HG03139 (cell line): ENCODE data around the gene SIK1.
"Not testable (repeated sequence)": the region's sequence is repeated elsewhere in the genome, so short reads cannot be mapped to it uniquely, and the experiment has no call there.

Experiments
- ATAC-seq: cut with Tn5 transposase; IDR thresholded peaks from one replicate; pipeline ENCODE4 v1.9.1; 2021; ENCODE audit not compliant: unreplicated experiment

The SIK1 gene

DNA sequence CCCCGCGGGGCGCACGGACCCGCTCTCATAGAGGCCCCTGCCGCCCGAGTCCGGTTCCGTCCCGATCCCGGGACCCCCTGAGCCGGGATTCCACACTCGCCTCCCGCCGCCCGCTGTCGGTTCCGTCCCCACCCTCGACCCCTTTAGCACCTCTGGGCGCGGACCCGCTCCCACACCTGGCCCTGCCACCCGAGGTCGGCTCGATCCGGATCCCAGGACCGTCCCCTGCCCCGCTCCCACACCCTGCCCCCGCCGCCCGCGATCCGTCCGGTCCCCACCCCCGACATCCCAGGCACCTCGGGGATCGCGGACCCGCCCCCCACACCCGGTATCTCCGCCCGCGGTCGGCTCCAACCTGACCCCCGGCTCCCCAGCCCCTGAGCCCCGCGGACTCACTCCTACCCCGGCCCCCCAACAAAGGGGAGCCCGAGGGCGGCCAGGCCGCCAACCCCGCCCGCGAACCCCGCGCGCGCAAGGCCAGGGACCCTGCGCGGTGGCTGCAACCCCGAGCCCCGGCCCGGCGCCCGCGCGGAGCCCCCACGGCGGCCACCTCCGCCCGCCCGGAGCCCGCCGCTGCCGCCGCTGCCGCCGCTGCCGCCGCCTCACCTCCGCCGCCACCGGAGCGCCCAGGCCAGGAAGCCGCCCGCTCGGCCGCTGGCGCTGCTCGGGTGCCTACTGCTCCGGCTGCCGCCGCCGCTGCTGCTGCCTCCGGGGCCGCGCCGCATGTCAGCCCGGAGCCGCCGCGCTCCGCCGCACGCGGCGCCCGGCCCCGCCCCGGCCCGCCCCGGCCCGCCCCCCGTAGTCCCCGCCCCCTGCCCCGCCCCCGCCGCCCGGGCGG lies at the start of gene SIK1:
Gene SIK1 (minus strand): TSS at position 728 of the 838 bp plus-strand sequence. CDS start 953 bp downstream, outside the sequence.
- not testable (repeated sequence) for ATAC-seq

DNA sequence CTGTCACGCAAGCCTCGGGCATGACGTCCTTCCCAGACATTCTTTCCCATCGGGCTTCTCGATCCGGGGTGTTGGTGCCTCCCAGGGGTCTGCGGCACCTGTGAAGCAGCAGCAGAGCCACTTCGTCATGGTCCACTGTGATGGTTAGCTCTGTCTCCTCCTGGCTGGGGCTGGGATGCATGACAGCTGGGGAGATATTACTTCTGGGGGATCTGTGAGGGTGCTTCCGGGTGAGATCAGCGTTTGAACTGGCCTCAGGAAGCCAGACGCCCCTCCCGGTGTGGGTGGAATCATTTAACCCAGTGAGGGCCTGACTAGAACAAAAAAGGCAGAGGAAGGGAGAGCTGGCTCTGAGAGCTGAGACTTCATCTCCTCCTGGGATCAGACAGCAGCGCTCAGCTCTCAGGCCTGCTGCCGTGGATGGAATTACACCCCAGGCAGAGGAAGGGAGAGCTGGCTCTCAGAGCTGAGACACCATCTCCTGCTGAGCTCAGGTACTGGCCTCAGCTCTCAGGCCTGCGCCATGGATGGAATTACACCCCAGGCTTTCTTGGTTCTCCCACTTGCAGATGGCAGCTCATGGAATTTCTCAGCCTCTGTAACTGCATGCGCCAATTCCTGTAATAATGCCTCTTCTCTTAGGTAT lies 44.8 kb upstream of the SIK1 start:
- not testable (repeated sequence) for ATAC-seq

DNA sequence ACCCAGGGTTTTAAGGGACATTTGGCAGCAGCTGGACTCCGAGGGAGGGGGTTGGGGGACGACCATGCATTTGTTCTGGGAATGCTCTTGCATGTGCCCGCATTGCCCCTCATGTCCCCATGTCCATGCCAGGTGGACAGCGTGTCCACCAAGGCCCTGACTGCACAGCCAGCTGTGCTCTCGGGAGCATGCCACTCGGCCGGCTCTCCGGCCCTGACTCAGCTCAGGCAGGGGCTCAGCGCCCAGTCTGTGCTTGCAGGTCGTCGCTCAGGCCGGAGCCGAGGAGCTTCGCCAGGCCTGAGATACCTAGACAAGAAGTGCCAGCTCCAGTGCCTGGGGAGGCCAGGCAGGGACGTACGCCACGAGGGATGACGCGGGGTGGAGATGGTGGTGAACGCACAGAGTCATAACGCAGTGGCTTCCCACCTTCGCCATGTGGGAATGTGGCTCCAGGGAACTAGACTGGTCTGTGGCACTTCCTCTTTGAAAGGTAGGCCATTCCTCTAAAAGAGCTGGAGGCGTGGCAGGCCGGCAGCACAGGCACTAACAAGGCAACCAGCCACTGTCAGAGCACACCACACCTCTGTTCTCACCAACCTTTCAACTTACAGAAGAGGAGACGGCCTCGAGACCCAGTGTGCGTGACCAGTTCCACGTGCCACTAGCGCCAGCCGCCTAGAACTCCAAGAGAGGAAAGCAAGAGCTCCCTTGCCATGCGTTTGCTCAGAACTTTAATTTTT lies 43.0 kb upstream of the SIK1 start:
- ATAC-seq = not testable (repeated sequence)

DNA sequence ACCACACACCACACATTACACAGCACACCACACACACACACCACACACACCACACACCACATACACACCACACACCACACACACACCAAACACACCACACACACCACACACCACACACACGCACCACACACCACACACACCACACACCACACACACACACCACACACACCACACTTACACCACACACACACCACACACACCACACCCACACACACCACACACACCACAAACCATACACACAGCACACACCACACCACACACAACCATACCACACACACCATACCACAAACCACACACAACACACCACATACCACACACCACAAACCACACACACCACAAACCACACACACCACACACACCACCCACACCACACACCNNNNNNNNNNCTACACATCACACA lies 40.9 kb upstream of the SIK1 start:
- ATAC-seq = no peak

DNA sequence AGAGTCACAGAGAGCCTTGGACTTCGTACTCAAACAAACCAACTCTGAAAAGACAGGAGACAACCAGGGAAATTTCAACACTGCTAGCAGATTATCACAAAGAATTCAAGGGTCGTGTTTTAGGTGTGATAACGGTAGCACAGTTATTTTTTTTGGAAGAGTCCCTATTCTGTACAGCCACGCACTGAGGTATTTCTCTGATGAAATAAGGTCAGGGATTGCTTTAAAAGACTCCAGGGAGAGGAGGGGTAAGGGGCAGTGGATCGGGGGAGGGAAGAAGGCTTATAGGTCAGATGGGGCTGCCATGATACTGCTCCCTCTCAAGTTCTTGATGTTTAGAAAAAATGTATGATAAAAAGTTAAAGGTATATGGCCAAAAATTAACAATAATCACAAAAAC lies 38.2 kb upstream of the SIK1 start:
- ATAC-seq = not testable (repeated sequence)

DNA sequence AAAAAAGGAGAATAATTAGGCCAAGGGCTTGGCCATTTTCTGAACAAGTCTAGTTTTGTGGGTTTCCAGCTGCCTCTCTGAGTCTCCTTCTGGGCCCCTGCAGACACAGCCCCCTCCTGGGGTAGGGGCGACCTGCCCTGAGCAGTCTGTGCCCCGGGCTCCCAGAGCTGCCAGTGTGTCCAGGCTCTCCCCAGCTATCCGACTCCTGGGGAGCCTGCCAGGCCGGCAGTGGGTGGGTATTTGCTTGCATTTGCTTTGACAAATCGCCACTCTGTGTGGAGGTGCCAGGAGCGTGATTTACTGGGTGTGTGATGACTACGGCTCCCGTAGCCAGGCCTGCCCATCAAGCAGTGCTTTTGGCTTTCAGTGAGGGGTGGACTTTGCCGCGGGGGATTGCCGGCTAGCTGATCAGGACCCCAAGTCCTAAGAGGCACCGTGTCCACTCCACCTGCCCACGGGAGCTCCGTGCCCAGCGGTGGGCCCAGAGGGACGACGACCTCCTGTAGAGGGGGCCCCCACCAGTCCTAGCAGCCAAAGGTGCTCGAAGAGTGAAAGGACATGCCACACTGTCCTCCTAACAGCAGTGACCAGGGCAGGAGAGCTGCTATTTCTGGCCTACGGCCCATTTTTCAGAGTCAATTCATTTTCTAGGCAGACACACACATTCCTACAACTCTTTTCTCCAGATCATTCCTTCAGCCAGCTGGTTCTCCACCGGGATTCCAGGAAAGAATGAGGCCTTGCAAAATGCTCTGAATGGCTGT lies 36.7 kb upstream of the SIK1 start:
- not testable (repeated sequence) for ATAC-seq

DNA sequence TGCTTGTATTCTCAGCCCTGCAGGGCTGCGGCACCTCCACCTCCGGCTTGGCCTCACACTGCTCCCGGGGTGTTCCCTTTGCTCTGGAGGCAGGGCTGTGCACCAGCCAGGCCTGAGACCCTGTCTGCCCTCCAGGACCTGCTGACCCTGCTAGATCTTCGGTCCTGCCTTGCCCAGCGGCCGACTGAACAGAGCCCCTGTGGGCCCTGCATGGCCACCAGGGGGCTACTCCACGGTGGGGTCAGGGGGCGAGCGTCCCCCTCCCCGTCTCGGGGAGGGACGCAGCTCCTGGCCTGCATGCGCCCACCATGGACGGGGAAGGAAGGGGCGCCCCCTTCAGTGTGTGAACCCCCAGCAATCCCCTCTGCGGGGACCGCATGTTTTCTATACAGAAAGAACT lies 36.0 kb upstream of the SIK1 start:
- ATAC-seq = not testable (repeated sequence)

DNA sequence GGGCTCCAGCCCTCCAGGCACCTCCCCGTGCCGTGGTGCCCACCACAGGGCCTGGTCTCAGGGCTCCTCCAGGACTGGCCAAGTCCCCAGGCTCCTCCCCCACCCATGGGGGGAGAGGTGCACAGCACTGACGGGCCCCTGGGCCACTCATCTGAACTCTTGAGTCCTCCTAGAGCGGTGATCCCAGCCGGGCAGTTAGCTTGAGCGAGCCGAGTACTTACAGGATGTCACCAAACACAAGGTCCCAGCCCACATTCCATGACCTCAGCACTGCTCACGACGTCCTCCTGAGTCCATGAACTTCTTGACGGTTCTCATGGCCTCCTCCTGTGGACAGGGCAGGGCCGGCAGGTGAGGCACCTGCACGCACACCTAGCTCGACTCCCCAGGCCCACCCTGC lies 33.5 kb upstream of the SIK1 start:
- ATAC-seq = not testable (repeated sequence)

DNA sequence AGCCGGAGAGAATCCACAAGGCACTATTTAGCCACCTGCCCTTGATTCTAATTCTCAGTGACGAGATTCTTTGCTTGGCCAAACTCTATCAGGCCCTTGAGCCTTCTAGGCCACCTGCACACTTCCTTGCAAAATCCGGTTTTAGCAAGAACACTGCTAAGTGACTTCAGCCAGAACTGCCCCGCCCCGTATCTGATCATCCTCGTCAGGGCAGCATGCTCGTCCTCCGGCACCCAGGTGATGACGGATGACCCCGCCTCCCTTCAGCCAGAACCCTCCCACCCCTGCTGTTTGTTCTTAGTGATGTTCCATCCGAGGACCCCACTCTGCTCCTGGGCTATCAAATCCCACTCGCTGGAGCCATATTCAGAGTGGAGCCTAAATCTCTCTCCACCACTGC lies 32.1 kb upstream of the SIK1 start:
- ATAC-seq = not testable (repeated sequence)

DNA sequence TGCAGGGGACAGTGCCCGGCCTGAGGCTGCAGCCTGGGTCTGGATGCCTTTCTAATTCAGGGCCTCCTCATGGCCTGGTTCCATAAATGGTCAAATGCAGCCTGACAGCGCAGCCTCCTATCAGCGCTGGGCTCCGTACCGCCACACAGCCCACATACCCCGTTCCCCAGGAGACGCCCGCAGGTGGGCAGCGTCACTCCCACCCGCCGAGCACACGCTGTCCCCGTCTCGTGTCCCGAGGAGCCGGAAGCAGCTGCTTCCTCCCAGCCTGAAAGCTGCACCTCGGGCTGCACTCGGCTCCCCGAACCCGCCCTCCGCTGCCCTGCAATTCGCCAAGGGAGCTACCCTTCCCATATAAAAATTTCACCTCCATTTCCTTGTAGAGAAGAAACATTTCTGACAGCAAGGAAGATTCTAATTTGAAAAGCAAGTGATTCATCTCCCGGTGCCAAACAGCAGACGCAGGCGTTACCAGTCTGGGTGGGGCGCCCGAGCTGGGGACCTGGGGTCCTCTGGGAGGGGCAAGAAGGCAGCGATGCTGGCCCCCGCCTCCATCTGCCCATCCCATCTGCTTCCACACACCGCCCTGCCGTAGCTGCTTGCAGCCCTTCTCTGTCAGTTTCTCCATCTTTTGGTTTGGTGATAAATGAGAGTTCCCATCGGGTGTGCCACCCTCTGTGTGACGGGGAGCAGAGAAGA lies 29.8 kb upstream of the SIK1 start:
- ATAC-seq = not testable (repeated sequence)

DNA sequence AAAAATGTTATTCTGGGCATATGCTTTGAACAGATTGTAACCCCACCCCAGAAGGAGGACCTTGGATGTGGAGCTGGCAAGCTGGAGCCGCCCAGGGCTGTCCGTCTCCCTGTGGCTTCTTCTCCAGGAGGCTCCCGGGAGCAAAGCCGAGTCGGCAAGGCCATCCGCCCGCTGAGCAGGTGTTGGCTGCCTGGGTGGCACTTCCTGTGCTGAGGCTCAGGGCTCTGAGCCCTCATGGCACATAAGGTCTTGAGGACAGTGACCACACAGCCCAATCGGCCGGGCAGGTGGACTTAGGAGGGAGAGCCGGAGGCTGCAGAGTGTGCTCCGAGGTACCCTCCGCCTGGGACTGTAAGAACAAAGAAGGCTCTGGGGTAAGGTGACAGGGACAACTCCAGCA lies 28.8 kb upstream of the SIK1 start:
- not testable (repeated sequence) for ATAC-seq

DNA sequence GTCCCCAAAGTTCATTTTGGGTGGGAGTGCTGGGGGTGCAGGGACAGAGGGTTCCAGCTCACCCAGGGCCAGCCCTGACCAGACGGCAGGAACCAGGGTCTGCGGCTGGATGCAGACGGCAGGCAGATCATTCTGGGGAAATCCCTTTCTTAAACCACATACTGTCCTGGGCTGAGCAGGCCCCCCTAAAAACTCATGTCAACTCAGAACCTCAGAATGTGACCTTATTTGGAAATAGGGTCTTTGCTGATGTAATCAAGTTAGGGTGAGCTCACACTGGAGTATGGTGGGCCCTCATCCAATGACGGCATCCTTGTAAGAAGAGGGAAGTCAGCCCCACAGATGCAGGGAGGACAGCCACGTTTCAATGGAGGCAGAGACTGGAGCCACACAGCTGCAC lies 27.2 kb upstream of the SIK1 start:
- ATAC-seq = not testable (repeated sequence)

DNA sequence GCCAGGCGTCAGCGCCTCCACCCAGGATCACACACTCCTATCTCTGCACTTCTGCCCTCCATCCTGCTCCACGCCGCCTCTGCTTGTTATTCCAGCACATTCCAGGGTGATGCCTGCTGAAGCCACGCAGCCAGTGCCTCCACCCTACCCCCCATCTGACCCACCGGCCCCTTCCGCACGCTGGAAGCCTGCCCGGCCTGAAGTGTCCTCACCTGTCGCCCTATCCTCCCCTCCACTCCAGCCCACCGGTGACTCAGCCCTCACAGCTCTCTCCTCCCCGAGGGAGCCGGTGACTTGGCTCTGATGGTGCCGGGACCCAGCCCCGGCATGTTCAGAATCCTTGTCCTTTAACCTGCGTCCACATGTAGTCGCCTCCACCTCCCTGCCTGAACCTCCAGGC lies 24.9 kb upstream of the SIK1 start:
- not testable (repeated sequence) for ATAC-seq

DNA sequence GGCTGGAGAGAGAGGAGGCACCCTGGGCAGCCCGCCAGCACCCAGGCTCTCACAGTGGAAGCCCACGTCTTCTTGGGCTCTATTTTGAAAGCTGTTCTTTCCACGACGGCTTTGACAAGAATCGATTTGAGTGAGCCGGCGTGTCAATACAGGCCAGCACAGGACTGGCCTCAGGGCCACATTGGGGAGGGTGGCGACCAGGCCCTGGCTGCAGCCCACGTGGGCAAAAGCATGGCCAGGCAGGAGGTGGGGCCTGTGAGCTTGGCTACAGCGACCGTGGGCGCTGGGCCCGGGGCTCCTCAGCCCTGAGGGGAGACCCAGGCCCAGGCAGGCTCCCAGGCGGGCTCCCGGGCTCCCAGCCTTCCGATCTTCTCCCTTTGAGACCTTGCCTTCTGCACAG lies 23.4 kb upstream of the SIK1 start:
- not testable (repeated sequence) for ATAC-seq

DNA sequence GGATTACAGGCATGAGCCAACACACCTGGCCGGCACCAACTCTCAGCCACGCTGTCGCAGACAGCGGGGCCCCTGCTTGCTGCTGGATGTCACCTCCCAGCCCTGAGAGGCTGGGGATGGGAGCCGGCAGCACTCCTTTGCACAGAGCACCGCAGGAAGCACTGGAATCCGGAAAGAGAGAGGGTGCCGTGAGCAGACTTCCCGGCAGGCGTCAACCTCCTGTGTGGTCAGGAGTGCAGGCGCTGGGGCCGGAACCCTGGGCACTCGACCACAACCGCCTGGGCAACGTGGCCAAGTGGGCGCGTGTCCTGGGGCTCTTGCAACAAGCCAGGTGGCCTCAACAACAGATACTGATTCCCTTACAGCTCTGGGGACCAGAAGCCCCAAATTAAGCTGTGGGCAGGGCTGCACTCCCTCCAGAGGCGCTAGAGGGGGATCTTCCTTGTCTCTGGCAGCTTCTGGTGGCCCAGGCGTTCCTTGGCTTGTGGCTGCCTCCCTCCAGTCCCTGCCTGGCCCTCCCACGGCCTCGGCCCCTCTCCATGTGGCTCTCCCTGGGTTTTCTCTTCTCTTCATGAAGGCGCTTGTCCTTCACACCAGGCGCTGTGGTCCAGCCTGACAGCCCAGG lies 20.5 kb upstream of the SIK1 start:
- ATAC-seq = not testable (repeated sequence)

DNA sequence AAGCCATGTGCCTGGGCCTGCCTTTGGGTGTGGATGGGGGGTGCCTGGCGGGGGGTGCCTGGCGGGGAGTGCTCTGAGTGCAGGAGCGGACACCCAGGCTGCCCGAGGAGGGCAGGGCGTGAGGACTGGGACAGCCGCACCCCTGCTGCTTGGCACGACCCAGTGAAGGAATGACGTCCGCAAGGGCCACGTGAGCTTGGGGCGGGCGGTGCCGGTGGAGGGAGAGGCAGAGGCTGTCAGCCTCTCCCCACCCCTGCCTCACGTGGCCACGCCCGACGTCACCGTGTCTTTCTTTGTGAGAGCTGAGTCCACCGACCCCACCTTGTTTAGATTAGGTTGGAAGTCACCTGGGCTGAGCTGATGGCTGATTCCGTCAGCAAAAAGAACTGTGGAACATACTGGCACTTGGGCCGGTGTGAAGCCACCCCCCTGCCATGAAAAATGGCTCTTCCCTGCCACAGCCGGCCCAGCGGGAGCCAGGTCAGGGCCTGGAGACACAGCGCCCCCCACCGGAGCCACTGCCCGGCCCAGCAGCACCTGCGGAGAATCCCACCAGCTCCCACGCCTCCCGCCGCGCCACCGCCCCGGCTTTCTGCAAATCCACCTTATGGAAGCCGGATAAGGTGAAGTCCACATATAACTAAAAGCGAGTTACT lies 19.5 kb upstream of the SIK1 start:
- ATAC-seq = not testable (repeated sequence)

DNA sequence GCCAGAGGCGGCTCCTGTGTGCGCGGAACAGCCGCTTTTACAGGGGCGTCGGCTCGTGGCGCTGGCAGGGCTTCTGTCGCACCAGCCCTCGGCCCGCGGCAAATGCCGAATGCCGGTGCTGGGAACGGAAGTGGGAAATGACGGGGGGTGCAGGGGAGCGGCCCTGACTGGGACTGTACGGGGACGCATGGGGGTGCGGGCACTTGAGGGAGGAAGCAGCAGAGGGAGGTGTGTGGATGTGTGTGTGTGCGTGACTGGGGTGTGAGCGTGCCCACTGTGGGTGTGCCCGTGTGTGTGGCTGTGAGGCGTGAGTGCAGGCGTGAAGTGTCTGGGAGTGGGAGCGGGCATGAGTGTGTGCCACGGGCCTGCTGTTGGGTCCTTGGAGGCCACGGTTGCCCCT lies 17.6 kb upstream of the SIK1 start:
- not testable (repeated sequence) for ATAC-seq

DNA sequence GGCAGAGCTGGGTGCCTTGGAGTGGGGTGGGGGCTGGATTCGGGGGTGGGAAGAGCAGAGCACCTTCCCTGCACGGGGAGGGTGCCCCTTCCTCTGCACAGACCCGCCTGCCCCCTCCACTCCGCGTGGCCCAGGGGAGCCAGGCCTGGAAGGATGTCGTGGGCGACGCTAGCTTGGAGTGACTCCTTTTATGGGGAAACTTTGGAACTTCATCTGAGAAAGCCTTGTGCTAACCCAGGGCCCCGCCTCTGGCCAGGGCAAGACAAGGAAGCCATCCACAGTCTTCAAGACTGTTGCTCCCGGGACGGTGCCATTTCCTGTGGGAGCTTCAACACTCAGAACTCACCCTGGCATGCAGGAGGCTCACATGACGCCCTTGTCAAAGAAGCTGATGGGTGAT lies 15.6 kb upstream of the SIK1 start:
- ATAC-seq = not testable (repeated sequence)
